ENCODE measurements around the gene SLC46A2.

Gene SLC46A2

DNA sequence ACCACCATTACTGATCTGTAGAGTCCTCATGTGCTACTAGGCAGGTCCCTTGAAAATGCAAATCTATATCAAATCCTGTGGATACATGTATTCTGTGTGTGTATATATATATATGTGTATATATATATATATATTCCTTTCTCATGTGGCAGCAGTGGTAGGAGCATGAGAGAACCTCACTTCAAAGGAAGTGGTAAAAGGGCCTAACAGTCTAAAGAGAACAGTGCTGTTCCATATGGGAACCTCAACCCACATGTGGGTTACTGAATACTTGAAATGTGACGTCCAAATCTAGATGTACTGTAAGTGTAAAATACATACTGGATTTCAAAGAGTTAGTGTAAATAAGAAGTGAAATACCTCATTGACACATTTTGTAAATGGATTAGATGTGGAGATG, 5.4 kb downstream of the SLC46A2 start:
- DNase-seq = no peak

DNA sequence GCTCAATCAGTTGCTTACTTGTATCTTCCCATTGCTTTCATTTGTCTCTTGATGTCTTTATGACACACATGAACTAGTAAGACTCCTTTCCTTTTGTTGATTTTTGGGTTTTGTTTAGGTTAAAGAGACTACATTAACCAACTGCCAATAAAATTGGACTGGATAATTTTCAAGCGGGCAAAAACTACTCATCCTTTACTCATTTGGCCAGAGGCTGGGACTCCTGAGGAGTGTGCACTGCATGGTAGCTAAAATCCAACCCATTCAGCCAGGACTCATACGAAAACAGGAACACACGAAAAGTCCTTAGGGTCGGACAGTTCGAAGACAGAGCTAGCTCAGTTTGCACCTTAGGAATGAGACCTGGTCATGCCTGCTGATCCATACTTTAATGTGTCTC, 6.0 kb downstream of the SLC46A2 start:
- DNase-seq = no peak

DNA sequence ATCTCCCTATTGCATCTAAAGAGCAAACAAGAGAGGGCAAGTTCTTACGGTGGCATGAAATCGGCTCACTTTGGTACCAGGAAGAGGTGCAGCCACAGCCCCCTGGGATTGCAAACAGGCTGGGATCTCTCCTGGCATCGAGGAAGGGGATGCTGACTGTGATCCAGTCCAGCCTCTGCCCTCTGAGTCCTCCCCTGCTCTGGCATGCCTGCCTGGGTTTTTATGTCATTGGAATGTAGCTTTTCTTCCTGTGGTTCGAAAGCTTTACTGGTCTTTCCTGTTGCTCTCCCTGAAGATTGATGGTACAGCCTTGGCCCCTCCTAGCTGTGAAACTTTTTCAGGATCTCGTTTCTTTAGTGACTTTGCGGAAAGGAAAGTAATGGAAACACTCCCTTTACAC, 6.6 kb downstream of the SLC46A2 start:
- no peak for DNase-seq

DNA sequence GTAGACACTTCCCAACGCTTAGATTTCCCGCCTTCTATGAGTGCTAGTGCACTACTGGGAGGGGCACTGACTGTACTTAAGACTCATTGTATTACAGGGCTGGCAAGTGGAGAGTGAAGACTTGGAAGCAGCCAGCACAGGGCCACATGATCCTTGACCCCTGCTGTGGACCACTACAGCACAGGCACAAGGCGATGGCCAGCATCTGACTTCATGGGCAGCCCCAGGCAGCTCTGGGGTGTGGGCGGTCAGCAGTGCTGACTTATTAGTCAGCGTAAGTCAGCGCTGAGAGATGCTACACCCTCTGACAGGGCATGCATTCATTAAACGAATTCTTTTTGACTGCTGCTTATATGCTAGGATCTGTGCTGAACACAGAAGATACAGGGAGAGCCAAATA, 9.3 kb downstream of the SLC46A2 start:
- DNase-seq = no peak

DNA sequence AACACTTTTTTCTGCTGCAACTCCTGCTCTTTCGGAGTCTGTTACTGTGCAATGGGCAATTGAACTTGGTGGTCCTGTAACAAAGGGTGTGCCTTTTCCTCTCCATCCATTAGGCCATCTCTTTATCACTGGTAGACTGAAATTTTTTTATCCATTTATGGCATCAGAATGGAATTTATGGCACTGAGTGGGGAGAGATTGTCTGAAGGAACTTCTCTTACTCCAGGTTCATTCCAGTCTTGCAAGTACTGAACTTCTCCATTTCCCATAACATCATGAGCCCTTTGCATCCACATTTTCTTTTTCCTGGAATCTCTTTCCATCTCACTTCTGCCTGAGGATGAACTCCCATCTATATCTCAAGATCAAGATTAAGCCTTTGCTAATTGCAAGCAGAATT, 10.0 kb downstream of the SLC46A2 start:
- no peak for DNase-seq

DNA sequence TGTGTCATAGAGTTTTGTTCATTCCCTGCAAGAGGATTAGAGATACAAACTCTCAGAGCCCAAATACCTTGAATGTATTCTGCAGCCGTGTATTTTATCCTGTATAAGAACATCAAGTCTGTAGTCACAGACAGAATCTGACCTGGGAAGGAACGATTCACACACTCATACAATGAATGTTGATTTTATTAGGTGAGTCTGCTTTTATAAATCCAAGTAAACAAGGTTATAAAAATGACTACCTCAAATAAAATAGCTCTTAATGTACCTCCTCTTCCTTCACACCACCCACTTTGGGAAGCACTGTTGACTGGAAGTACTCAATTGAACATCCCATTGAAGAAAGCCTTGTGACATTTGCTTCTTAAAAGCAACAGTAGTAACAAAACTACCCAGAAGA, 11.9 kb downstream of the SLC46A2 start:
- DNase-seq = no peak

DNA sequence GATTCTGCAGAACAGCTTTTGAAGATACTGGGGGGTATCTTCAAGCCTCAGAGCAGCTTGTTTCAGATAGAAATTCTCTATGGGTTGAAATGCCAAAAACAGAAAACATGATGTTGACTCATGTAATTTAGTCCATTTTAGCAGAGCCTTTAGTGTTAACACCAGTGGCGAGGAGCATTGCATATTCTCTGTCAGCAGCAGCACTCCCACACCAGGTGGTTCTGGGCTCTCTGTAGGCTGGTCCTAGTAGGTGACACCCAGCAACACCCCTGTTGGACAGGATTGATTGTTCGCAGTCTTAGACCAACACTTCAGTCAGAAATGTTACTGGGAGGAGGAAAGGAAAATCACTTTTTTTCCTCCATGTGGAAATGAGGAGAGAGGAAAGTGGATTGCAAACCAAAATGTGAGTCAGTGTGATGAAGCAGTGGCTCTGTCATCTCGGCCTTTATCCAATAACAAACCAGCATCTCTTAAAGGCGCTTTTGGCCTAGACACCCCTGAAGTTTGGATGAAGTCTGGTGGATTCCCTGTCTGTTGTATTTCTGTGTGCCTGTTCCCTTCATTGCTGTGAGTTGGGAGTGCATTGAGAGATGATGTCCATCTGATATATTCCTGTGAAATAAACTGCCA, 16.8 kb downstream of the SLC46A2 start:
- DNase-seq = no peak

DNA sequence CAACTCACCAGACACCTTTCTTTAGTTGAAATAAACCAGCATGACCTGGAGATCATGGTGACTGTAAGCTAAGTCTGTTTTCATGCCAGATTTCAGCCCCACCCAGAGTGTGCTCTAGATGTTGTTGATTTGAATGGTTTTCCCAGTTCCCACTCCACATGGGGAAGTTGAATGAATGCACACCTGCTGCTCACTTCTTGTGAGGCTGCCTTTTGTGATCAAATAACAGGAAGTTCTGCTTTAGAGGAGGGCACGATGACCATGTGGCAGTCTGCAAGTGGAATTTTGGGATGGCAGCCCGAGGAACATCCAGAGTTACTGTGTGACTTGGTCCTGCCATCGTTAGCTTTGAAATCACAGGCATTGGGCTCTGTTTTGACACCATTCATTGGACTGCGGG, 18.7 kb downstream of the SLC46A2 start:
- no peak for DNase-seq

DNA sequence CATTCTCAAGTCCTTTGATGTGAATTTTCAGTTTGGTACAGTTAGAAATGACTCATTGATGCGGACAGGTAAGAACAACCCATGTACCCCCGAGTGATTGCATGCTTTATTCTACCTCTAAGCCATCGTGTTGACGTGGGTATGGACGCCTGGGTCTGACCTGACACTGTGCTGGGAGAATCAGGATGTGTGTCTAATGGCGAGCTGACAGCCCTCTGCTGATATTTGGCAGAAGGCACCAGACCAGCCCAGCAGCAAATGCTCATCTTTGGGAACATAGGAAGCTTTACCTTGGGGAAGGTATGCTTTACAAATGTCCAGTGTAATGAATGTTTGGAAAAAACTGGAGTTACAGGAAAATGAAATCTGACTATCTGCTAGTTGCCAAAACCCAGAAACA, 20.1 kb downstream of the SLC46A2 start:
- DNase-seq = no peak

DNA sequence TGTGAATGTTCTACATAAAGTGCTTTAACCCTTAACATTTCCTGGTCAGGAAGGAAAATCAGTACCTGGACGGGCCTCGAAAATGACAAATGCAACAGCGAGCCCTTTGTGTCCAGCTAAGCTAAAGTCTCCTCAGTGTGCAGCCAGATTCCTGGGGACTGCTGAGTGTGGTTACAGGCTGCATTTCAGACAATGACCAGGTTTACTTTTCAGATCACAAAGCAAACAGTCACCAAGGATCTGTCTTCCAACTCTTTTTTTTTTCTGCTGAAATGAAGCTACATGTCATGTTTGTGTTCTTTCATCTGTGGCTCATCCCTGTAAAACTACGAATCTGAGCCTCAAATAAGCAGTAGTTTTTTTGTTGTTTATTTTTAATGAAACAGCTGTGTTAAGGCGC, 20.8 kb downstream of the SLC46A2 start:
- DNase-seq = no peak

DNA sequence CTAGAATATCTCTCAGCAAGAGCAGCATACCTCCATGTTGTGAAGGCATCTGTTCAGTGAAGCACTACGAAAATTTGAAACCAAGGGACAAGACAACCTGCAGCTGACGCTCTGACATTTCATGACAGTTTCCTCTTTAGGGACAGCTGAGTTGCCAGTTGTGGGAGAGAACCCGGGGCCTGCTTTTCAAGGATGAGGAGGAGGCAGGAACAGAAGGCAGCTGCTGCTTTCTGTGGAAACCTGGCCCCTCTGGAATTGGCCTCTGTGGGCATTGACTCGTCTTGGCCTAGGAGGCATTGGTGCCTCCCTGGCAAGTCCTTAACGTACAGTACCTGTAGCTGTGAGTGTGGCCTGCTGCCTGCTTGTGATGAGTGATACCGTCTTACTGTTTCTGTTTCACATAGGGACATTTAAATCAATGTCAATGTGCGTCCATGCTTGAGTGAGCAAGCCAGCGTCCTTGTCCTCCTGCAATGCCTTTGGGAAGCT, 21.6 kb downstream of the SLC46A2 start:
- DNase-seq = no peak

DNA sequence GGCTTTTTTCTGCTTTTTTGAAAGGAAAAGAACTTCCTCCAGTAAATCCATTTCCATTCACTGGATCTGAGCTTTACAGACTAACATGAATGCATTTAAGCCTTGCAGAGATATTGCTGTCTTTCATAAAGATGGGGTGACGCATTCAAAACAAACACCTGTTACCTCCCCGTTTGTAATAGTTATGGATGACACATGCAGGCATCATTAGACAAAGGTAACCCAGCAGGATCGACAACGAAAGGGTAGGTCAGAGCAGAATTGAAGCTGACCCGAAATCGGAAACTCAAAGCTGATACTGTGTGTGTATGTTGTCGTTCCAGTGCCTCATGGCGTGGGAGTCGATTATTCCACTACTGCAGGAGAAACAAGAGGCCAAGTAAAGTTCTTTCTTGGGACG, 22.2 kb downstream of the SLC46A2 start:
- DNase-seq = no peak

DNA sequence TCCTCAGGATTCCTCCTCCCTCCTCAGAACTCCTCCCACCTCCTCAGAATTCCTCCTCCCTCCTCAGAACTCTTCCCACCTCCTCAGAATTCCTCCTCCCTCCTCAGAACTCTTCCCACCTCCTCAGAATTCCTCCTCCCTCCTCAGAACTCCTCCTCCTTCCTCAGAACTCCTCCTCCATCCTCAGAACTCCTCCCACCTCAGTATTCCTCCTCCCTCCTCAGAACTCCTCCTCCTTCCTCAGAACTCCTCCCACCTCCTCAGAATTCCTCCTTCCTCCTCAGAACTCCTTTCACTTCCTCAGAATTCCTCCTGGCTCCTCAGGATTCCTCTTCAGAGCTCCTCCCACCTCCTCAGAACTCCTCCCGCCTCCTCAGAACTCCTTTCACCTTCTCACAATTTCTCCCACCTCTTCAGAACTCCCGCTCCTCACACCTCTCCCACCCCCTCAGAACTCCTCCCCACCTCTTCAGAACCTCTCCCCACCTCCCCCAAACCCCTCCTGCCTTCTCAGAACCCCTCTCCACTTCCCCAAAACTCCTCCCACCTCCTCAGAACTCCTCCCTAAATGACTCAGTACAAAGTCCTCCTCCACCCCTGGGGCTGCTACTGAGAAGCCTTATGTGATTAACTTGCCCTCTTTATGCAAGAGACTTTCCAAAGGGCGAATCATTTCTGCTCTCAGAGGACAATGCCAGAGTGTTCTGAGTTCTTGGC, 23.2 kb downstream of the SLC46A2 start:
- DNase-seq = no peak

DNA sequence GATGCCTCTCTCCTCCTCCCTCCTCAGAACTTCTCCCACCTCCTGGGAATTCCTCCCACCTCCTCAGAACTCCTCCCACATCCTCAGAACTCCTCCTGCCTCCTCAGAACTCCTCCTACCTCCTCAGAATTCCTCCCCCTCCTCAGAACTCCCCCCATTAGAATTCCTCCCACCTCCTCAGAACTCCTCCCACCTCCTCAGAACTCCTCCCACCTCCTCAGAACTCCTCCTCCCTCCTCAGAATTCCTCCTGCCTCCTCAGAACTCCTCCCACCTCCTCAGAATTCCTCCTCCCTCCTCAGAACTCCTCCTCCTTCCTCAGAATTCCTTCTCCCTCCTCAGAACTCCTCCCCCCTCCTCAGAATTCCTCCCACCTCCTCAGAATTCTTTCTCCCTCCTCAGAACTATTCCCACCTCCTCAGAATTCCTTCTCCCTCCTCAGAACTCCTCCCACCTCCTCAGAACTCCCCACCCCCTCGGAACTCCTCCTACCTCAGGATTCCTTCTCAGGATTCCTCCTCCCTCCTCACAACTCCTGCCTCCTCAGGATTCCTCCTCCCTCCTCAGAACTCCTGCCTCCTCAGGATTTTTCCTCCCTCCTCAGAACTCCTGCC, 23.9 kb downstream of the SLC46A2 start:
- no peak for DNase-seq

DNA sequence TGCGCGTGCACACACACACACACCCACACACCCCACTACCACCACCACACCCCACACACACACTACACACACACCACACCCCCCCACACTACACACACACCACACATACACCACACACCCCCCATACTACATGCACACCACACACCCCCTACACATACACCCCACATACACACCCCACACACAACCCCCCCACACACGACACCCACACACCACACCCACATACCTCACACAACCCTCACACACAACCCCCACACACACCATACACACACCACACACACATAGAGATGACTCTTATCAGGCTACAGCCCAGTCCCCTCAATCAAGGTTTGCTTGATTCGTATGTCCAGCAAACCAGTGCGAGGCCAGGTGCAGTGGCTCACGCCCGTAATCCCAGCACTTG, 25.7 kb downstream of the SLC46A2 start:
- no peak for DNase-seq

DNA sequence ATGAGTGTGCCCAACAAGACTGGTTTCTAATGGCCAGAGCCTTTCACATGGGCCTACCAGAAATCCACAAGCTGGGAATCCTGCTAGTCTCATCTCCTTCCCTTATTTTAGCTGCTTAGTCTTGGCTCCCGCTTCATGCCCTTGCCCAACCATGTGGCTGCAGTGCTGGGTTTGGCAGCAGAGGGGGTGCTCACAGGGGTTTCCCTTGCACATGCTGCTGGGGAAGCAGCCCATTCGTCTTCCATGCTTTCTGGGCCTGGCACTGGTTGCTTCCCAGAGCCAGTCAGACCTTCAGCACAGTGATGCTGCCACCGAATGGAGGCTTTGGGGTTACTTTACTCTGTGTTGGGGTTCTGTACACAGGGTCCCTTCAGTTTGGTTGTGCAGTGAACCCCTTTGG, 26.3 kb downstream of the SLC46A2 start:
- DNase-seq = no peak

DNA sequence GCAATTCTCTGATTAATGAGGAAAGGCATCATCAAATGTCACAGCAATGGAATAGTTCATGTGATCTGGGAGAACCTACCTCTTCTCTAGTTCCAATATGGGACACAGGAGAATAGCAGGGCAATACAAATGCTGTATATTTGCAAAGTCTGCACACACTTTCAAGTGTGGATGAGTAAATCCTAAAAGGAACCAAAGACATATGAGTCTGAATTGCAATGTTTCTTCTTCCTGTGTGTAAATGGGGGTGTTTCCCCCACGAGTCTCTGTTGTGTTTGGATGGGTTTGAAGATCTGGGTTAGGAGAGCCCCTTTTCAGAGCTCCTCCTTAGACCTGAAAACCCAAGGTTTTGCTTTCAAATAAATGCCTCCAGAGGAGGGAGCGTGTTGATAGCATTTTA, 26.9 kb downstream of the SLC46A2 start:
- no peak for DNase-seq

DNA sequence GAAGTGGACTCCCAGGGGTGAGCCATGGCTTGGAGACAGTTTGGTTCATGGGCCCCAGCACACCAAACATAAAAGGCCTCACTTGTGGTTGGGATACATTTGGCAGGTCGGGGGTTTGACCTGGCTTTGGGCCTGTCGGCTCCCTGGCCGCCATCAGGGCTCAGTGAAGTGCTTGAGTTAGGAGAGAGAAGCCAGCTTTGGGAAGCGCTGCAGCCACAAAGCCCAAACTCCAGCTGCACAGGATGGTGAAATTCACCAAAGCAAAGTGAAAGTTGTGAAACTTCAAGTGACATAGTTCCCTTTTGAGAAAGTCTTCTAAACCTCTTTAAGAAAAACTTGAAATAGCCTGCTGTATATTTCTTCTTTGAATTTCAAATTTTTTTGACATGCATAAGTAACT, 27.5 kb downstream of the SLC46A2 start:
- DNase-seq = no peak

DNA sequence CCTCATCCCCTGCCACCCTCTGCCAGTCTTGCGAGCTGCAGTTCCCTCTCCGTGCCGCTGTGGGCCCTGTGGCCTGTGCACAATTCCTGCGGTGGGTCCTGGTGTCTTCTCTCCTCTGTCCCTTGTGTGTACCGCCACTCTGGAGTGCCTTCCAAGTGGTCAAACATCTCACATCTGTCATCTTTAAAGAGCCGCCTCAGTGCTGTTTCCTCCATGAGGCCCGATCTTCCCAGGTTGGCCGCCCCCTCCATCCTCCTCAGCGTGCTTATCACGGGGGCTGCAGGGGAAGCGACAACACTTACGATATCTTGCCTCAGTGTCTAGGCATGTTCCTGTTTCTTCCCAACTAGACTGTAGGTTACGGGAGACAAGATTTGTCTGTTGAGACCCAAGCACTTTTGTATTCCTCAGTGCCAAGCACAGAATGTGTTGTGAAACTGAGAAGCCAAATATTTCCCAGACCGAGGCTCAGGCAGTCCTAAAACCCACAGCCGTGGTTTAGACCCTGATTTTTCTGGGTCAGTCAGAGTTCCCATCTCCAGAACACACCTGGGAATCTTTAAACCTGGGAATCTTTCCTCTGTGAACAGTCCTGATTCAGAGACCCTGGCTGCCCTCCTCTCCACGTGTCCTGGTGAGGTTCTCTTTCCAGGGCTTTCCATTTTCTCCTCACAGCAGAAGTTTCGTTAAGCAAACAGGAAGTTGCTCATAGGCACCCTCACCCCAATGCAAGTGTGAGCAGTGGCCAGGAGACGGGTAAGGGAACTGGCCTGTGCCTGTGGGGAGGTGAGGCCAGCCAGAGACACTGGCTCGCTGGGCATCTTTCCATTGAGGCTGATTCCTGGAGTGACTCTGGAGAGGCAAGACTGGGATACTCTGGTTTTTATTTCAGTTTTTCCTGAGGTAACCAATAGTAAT, 28.8 kb downstream of the SLC46A2 start:
- no peak for DNase-seq

DNA sequence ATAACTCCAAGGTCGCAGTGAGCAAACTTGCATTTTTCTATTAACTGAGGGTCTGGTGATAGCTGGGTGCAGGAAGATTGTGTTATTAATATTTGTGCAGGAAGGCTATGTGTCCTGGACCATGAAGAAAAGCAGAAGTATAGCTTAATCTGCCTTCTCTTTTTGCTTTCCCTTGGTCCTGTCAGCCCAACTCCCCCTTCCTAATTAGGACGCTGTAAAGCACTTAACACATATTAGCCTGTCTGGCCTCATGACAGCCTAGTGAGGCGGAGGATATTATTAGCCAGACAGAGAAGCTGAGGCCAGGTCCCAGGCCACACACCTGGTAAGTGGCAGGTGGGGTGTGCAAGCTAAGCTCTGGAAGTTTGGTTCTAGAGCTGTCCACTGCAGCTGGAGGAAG, 29.5 kb downstream of the SLC46A2 start:
- DNase-seq = no peak

DNA sequence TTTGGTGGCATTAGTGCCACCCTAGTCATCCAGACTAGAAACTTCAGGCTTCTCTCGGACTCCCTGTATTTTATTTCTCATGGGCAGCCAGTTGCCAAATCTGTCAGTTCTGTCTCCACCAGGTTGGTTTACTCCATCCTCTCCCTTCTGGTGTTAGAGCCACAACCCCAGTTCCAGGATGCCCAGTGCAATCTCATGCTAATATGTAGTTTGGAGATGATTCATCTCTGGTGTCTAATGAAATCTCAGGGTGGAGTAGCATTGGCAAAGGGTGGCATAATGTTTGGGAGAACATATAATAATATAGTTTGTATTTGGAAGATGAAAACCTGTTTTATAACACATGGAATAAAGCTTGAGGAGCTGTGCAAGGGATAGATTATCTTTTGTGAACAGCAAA, 30.2 kb downstream of the SLC46A2 start:
- DNase-seq = no peak

DNA sequence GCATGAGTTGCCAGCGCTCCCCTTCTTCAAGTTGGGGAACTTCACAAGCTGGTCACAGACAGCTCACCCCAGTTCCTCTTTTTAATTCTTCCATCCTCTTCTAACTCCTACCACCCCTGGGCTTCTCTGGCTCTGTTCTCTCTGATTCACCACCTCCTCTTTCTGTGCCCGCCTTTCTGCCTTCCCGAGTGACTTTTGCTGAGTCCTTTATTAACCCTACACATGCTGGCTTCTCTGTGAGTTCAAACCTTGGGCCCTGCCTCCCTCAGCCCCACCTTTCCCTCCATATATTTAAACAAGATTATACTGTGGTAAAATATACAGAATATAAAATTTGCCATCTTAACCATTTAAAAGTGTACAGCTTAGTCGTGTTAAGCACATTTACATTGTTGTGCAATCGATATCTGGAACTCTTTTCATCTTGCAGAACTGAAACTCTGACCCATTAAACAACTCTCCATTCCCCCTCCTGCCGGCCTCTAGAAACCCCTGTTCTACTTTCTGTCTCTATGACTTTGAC, 32.0 kb downstream of the SLC46A2 start:
- DNase-seq = no peak

DNA sequence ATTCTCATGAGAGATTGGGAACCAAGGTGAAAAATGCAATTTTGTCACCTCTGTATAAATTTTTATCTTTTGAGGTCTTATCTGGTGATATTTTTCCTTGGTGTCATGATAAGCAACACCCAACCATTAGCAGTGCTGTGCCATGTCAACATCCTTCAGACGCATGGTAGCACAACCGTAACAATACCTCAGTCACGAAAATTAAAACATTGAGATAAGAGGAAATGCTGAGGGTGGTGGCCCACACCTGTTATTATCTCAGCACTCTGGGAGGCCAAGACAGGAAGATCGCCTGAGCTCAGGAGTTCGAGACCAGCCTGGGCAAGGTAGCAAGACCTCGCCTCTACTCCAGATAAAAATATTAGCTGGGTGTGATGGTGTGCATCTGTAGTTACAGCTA, 32.7 kb downstream of the SLC46A2 start:
- DNase-seq = no peak
